Medulla oblongata (tissue), 1 donor: Measurements from ENCODE around the gene MOCOS.

Experiments used
- DNase-seq: peaks from one replicate; pipeline ENCODE4 v3.0.0-alpha.2; 2015; ENCODE audit errors: extremely low spot score

The MOCOS gene

GRCh38 chr18:36271153-36271552, 83.9 kb downstream of the MOCOS start:
- DNase-seq: no peak

GRCh38 chr18:36273347-36273746, 86.0 kb downstream of the MOCOS start:
- no peak for DNase-seq

DNA sequence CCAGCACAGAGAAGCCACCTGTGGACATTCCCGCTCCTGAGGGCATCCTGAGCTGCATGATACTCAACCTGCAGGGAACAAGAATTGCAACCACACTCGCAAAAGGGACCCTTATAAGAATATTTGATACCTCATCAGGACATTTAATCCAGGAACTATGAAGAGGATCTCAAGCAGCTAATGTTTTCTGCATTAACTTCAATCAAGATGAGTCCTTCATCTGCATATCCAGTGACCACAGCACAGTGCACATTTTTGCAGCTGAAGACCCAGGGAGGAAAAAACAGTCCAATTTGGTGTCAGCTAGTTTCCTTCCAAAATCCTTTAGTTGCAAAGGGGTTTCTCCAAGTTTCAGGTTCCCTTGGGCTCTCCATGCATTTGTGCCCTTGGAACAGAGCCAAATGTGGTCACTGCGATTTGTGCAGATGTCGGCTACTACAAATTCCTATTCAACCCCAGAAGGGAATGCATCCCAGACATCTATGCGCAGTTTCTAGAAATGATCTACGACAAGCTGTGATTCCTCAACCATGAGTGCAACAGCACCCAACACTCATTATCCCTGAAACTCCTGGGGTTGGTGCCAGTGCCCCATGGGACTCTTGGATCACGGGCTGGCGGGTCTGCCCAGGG, 86.9 kb downstream of the MOCOS start:
- no peak for DNase-seq

DNA sequence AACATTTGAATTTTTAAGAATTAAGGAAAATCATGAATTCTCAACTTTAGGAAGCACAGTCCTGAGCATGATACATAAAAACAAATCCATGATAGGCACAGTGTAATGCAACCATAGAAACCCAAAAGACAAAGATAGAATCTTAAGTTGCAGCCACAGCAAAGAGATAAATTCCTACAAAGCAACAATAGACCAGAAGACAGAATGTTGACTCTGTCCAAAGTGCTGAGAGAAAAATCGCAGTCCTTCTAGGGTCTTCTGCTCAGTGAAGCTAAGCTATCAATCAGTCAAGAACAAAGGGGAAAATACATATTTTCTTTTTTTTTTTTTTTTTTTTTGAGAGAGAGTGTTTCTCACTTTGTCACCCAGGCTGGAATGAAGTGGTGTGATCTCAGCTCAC, 88.3 kb downstream of the MOCOS start:
- no peak for DNase-seq

DNA sequence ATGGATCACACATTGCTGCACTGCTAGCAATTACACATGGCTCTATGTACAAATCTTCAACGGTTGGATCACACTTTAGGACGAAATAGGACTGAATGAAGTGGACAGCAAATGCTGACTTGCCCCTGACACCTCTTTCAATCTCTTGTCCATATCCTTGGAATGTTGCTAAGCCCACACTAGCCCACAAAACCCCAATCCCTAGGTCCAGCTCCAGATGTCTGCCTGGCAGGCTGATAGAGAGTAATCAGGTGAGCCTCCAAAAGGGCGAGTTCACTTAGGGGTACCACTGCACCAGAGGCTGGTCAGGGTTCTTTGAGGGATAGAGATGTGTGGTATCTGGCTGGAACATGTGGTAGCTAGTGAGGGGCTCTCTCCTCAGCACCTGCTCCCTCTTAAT, 91.7 kb downstream of the MOCOS start:
- DNase-seq: no peak

DNA sequence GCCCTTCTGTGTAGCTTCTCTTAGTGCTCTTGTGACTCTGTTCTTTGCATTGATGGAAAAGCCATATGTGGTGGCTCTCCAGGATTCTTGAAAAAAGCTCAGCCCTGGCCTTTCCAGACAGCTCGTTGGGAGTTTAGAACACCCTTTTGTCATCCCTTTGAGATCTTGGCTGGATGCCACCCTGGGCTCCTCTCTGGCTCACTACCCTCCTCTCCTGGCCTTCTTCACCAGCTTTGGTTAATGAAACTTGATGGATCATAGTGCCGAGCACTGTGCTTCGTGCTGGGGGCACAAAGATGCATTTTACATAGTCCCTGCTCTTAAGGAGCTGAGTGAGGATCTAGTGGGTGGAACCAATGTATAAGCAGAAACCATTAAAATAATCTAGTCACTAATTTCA, 94.6 kb downstream of the MOCOS start:
- no peak for DNase-seq

DNA sequence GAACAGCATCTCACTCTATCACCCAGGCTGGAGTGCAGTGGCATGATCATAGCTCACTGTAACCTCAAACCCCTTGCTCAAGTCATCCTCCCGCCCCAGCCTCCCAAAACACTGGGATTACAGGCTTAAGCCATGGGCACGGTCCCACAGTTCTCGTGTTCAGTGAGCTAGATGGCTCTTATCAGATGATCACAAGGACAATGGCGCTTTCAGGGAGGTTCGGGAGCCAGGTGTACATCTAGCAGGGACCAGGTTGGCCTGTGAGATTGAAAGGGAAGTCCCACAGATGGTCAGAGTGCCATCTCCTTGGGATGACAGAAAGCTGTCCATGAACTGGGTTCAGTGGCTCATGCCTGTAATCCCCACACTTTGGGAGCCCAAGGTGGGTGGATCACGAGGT, 96.2 kb downstream of the MOCOS start:
- no peak for DNase-seq

DNA sequence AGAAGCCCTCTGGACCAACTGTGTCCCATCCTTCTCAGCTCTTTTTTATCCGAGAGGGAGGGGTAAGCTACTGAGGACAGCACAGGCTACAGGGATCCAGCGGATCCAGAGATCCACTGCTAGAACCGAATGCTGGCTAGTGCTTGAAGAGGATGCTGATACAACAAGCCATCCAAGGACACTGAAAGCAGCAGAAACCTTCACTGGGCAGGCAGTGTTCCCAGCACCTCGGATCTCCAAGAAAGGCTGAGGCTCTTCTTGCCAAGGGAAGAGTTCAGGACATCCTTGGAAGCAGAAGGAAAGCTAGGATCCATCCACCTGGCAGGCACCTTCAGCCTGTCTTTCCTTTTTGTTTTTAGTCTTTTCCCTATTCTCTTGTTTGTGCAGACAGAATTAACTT, 97.0 kb downstream of the MOCOS start:
- DNase-seq: no peak

- DNase-seq: peak; percentile 91
These were observed 97.5 kb downstream of the MOCOS start for GRCh38 chr18:36284671-36285295.

DNA sequence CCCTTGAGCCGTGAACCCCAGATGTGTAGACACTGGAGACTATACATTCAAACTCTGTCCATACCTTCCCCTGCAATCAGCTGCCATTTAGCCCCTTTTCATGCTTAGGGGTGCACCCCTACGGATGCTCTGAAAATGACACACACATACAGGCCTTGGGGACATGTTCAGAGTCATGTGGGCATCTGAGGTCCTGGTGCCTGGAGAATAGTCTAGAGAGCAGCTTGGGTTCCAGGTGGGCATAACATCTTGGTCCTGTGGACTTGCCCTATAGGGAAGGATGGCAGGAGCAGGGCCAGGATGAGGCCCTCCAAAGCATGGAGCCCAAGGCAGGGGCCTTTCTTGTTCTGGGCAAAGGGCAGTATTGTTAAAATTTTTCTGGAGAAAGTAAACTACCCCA, 100.4 kb downstream of the MOCOS start:
- no peak for DNase-seq

DNA sequence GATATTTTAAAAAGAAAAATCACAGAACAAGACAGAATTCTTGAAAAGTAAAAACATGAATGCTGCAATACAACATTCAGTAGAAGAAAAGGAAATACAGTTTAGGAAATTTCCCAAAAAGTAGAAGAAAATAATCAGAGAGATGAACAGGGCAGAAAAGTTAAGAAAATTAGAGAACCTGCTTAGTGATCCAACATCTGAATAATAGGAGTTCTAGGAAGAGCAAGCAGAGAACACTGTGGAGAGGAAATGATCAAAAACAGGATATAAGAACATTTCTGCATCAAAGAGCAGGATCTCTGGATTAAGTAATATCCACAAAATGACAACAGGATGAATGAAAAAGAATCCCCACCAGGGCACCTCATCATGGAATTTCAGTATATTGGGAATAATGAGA, 101.4 kb downstream of the MOCOS start:
- no peak for DNase-seq

DNA sequence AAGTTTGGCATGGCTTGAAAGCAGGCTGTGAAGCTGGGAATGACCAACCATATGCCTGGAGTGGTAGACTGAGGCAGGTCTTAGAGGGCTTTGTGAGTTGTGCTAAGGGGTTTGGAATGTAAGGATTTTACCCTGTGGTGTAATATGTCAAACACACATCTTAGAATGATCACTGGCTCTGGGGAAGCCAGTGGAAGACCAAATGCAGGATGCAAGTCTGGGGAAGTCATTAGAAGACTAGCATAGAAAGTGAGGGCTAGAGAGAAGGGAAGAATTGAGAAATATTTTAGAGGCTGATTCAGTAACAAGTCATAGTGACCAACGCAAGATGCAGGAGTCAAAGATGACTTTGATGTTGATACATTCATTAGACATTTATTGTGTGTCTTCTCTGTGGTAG, 106.7 kb downstream of the MOCOS start:
- DNase-seq: no peak

- DNase-seq: no peak
These were observed 107.9 kb downstream of the MOCOS start for GRCh38 chr18:36295214-36295613.

DNA sequence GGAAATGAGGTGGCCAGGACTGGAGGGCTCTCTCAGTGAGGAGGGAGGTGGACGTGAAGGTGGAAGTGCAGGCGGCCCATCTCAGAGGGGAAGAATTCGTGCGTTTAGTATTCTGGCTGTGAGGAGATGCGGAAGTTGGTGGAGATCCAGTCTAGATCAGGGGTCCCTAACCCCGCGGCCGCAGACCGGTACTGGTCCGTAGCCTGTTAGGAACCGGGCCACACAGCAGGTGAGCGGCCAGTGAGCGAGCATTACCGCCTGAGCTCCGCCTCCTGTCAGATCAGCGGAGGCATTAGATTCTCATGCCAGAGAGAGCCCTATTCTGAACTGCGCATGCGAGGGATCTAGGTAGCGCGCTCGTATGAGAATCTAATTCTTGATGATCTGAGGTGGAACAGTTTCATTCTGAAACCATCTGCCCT, 108.6 kb downstream of the MOCOS start:
- DNase-seq: no peak

DNA sequence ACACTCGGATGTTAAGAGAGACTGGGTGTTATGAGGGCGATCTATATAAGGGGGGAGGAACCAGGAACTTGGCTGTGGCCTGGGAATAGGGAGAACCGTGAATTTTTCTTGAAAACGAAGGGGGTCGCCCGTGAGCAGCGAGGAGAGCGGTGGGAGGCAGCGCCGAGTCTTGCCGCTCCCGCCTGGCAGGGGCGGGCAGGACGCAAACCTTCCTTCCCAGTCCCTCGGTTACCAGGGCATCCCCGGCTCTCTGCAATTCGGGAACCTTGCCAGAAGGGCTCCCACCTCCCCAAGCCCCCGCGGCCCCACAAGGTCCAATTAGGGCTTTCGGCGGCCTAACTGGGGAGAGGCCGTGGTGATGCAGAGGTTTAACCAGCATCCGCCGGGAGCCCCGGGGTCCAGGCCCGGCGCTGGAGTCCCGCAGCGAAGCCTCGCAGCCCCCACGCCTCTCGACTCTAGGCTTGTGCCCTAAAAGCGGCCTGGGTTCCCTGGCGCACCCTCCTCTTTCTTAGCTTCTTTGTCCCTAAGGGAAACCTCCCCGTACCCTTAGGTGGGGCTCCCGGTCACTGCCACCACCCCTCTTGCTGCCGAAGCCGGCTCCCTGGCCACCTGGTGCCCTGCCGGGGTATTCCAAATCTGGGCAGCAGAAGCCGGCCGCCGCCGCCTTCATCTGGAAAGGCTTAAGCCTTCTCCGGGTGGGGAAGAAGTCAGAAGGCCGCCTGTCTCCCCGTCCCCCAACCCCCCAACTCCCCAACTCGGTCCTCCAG, 109.5 kb downstream of the MOCOS start:
- DNase-seq: peak; percentile 75

GRCh38 chr18:36297417-36298125, 110.3 kb downstream of the MOCOS start, which contains the start of gene FHOD3:
Gene FHOD3 (plus strand): TSS chr18:36297713. CDS start chr18:36297836, 123 bp downstream.
- DNase-seq: peak; percentile 42

- no peak for DNase-seq
These were observed 110.9 kb downstream of the MOCOS start for GRCh38 chr18:36298126-36298741.

GRCh38 chr18:36299015-36299414, 111.7 kb downstream of the MOCOS start:
- no peak for DNase-seq

DNA sequence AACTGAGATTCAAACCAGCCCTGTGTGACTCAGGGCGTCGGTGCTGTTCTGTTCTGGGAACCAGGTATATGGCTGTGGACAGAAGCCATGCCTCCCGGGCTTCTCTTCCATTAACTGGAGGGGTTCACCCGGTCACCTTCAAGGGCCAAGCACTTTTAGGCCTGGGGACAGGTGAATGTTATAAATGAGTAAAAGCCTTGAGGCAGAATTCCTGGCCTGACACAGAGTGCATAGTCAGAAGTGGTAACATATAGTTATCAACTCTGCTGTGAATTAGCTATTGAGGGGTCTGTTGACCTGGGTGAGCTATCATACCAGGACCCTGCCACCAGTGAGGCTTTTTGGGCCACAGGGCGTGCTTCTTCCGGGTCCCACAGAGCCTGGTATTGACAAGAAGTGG, 112.9 kb downstream of the MOCOS start:
- no peak for DNase-seq

GRCh38 chr18:36301884-36302283, 114.6 kb downstream of the MOCOS start:
- DNase-seq: no peak

DNA sequence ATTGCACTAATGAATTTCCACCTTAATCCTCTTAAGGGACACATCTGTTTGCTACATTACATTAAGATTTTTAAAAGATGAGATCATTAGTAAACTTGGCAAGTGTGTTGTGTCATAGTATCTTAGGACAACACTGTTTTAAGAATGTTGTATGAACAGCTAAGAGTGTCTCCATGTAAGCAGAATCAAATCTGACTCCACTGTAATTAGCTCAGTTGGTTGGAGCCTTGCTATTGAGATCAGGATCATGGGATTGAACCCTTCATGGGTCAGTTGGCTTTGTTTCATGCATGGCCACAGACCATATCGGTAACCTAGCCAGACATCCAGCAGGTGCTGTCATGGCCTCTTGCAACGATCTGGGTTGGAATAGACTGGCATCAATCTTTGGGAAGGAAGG, 115.4 kb downstream of the MOCOS start:
- no peak for DNase-seq
